ENCODE data around the gene BRD3.

The BRD3 gene

DNA sequence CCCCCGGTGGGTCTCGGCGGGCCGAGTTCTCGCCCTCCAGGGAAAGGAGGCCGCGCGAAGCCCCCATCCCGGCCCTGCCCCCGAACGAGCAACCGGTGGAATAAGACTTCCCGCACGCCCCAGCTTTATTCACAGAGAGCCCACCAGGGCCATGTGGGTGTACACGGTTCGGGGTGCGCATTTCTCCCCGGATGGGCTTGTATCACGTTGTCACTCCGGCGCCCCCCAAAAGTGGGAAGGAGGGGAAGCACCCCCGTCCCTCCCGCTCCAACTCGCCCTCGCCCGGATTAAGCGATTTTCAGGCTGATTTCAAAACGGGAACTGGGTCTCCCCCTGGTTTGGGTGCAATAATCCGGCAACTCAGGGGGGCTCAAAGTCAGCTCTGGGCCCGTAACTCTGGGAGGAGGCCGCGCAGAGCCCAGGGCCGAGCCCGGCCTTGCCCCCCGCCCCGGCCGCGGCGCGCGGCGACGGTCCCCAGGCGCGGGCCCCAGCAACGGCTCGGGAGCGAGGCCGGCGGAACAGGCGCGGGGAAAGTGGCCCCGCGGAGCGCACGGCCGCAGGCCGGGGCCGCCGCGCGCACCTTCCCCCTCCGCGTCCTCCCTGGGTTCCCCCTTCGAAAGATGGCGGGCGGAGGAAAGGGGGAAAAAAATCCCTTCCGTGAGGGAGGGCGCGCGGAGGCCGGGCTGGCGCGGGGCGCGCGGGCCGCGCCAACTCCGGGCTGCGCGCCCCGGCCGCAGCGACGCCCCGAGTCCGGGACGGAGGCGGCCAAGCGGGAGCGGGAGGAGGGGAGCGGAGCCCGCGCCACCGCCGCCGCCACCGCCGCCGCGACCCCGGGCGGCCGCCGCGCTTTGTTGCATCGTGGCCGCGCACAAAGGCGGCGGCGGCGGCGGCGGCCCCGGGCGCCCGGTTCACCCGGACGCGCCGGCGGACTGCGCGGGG, 644 bp downstream of the BRD3 start:
- DNase-seq (ENCODE audit: low read depth) = peak; percentile 39

DNA sequence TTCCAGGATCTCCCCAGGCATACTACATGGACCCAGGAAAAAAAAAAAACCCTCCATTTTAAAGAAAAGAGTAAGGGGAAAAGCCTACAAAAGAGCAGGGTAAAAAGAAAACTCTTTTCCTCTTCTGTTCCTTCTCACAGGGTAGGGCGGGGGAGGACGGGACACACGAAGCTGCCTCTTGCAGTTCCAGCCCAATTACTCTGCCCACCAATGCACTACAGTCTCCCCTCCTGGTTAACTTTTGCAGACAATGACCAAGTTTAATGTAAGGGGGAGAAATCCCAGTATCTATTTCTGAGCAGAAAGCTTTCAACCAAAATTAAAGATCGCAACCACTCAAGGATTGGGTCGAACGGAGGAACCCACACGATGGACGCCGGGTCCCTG, 1.3 kb downstream of the BRD3 start:
- DNase-seq (ENCODE audit: low read depth) = no peak

GRCh38 chr9:134065612-134066419, 2.0 kb downstream of the BRD3 start:
- DNase-seq (ENCODE audit: low read depth) = peak; percentile 51

- no peak for DNase-seq (ENCODE audit: low read depth)
Observed at GRCh38 chr9:134064711-134065110, 3.1 kb downstream of the BRD3 start.

GRCh38 chr9:134063571-134064450, 4.0 kb downstream of the BRD3 start:
- no peak for DNase-seq (ENCODE audit: low read depth)

GRCh38 chr9:134063088-134063570, 4.7 kb downstream of the BRD3 start:
- no peak for DNase-seq (ENCODE audit: low read depth)

- DNase-seq (ENCODE audit: low read depth) = no peak
Observed at GRCh38 chr9:134062461-134063087, 5.3 kb downstream of the BRD3 start.

GRCh38 chr9:134061688-134062371, 6.0 kb downstream of the BRD3 start:
- no peak for DNase-seq (ENCODE audit: low read depth)

DNA sequence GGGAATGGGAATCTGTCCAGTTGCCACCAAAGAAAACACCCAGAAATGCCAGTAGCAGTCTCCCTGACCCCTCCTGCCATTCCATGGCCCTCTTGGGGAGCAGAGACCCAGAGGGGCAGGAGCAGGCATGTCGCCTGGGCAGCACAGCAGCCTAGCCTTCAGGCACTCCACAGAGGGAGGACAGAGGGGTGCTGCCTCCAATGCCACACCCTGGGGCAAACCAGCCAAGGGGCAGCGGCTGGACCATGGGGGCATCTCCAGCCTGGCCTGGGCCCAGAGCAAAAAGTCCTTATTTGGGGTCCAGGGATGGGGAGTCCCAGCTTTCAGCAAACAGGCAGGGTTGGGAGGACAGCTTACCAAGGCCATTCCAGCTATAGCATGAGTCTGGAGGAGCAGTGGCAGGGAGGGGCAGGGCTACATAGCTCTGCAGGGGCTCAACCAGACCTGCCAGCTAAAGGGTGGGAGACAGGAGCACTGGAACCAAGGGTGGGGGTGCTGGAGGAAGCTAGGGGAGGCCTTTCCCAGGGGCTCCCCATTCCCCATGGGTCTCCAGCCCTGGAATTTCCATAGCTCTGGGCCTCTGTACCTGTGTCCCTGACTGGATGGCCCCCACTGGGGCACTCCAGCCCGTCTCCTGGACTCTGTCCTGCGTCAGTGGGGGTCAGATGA, 6.7 kb downstream of the BRD3 start:
- no peak for DNase-seq (ENCODE audit: low read depth)

DNA sequence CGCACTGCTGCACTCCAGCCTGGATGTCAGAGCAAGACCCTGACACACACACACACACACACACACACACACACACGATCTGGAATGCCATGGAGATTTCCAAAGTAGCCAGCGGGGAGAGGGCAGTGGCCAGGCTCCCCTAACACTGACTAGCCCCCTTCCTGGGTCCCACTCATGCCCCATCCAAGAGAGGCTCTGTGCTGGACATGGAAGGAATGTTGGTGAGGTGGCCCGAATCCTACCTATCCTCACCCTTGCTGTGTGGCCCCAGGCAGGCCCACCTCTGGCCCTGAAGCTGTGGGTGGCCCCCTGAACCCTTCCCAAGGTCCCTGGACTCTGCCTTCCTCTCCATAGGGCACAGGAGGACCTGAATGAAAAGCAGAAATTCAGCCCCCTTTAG, 7.3 kb downstream of the BRD3 start:
- no peak for DNase-seq (ENCODE audit: low read depth)

GRCh38 chr9:134059661-134060395, 8.0 kb downstream of the BRD3 start:
- no peak for DNase-seq (ENCODE audit: low read depth)

- DNase-seq (ENCODE audit: low read depth) = no peak
Observed at GRCh38 chr9:134059188-134059641, 8.6 kb downstream of the BRD3 start.

GRCh38 chr9:134058716-134059115, 9.1 kb downstream of the BRD3 start:
- DNase-seq (ENCODE audit: low read depth) = no peak

GRCh38 chr9:134057751-134058701, 9.8 kb downstream of the BRD3 start:
- no peak for DNase-seq (ENCODE audit: low read depth)

DNA sequence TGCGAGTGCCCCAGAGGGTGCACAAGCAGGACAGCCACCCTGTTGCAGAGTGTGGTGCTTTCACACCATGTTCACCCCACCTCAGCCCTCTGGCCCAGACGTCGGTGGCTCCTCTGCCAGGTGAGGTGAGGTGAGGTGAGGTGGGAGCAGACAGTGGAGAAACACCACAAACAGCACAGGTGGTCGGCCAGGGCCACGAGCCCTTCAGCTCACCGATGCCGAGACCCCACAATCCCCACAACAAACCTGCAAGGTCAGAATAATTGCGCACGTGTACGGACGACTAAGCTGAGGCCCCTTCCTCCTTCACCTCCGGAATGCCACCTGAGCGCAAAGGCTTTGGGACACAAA, 10.5 kb downstream of the BRD3 start:
- no peak for DNase-seq (ENCODE audit: low read depth)

DNA sequence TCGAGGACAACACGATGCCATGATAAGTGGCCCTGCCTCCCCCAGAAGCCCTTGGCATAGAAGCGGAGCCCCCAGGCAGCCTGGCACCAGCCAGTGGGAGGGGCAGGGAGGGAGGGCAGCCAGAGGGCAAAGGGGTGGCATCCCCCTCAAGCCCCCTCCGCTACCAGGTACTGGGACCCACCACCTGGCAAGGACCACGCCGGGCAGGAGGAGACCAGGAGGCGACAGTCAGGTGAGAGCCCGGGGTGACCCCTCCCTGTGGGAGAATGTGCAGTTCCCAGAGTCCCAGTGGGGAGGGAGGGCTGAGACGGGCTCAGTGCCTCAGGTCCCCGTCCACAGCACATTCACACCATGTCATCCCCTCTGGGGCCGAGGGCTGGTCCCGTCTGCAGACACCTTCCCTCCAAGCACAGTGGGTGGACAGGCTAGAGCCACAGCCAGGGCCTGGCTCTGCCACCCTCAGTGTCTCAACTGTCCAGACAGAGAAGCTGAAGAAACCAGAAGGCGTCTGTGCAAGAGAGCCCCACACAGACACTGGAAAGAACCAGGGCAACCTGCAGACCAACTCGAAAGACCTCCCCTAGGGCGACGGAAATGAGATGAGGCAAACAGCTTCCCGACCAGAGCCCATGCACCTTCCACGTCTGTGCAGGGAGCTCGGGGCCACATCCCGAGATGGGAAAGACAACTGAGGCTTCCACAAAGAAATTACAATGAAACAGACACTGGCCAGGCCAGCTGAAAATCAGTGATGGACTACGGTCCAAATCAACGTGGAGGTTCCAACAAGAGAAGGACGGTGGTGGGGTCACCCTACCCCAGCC, 11.1 kb downstream of the BRD3 start:
- no peak for DNase-seq (ENCODE audit: low read depth)

GRCh38 chr9:134055981-134056461, 11.8 kb downstream of the BRD3 start:
- DNase-seq (ENCODE audit: low read depth) = no peak
